ENCODE measurements around the gene SHFL. TPM values are rescaled to one million over a fixed set of nuclear protein-coding genes. Genes with fewer than 3 reads are reported as not detected.

Gene SHFL
- total RNA-seq, 1 donor from 2014 or later, result 35.3 TPM

- H3K4me3 ChIP-seq (ENCODE audit: low read depth, low read length), result peak overlapping the region; percentile 69
- no peak for DNase-seq (ENCODE audit: low read depth)
- peaks cover 3% of the 10 kb centered on the region for H3K36me3 ChIP-seq (ENCODE audit: control insufficient read depth, insufficient read depth, low read length)
- TF ChIP-seq CTCF (IDR thresholded peaks at IDR 0.05; ENCODE audit: insufficient read depth, low read length, poor library complexity, severe bottlenecking), result no peak
- H3K27me3 ChIP-seq (ENCODE audit: control insufficient read depth, insufficient read depth, low read length), result no peaks in the 10 kb centered on the region
Observed at GRCh38 chr19:10107254-10107653, 21.1 kb downstream of the SHFL start.

GRCh38 chr19:10107817-10108367 lies 21.8 kb downstream of the SHFL start:
- Histone ChIP-seq H3K36me3 (ENCODE audit: control insufficient read depth, insufficient read depth, low read length) (peaks cover 3% of the 10 kb centered on the region), H3K4me3 (ENCODE audit: low read depth, low read length) (no peak overlapping the region), H3K27me3 (ENCODE audit: control insufficient read depth, insufficient read depth, low read length) (no peaks in the 10 kb centered on the region)
- TF ChIP-seq CTCF (IDR thresholded peaks at IDR 0.05; ENCODE audit: insufficient read depth, low read length, poor library complexity, severe bottlenecking), result no peak
- no peak for DNase-seq (ENCODE audit: low read depth)

GRCh38 chr19:10109528-10109927 lies 23.4 kb downstream of the SHFL start:
- H3K36me3 ChIP-seq (ENCODE audit: control insufficient read depth, insufficient read depth, low read length), result peaks cover 4% of the 10 kb centered on the region
- no peaks in the 10 kb centered on the region for H3K27me3 ChIP-seq (ENCODE audit: control insufficient read depth, insufficient read depth, low read length)
- TF ChIP-seq CTCF (IDR thresholded peaks at IDR 0.05; ENCODE audit: insufficient read depth, low read length, poor library complexity, severe bottlenecking), result no peak
- DNase-seq (ENCODE audit: low read depth), result no peak
- H3K4me3 ChIP-seq (ENCODE audit: low read depth, low read length), result no peak overlapping the region

GRCh38 chr19:10110076-10110971 lies 24.2 kb downstream of the SHFL start:
- no peak overlapping the region for H3K4me3 ChIP-seq (ENCODE audit: low read depth, low read length)
- H3K27me3 ChIP-seq (ENCODE audit: control insufficient read depth, insufficient read depth, low read length), result no peaks in the 10 kb centered on the region
- TF ChIP-seq CTCF (IDR thresholded peaks at IDR 0.05; ENCODE audit: insufficient read depth, low read length, poor library complexity, severe bottlenecking), result no peak
- H3K36me3 ChIP-seq (ENCODE audit: control insufficient read depth, insufficient read depth, low read length), result peaks cover 4% of the 10 kb centered on the region
- DNase-seq (ENCODE audit: low read depth), result no peak

- H3K4me3 ChIP-seq (ENCODE audit: low read depth, low read length), result no peak overlapping the region
- no peak for TF ChIP-seq CTCF (IDR thresholded peaks at IDR 0.05; ENCODE audit: insufficient read depth, low read length, poor library complexity, severe bottlenecking)
- H3K27me3 ChIP-seq (ENCODE audit: control insufficient read depth, insufficient read depth, low read length), result no peaks in the 10 kb centered on the region
- no peak for DNase-seq (ENCODE audit: low read depth)
- H3K36me3 ChIP-seq (ENCODE audit: control insufficient read depth, insufficient read depth, low read length), result peaks cover 4% of the 10 kb centered on the region
Observed at GRCh38 chr19:10110972-10111317, 24.8 kb downstream of the SHFL start.
